Astrocyte (in vitro differentiated cells and primary cell): Measurements from ENCODE around the gene MED15. TPM values are rescaled to one million over a fixed set of nuclear protein-coding genes. Genes with fewer than 3 reads are reported as not detected.

Source experiments
- DNase-seq: peaks from one replicate; pipeline ENCODE4 v3.0.0-alpha.2; 2010; ENCODE audit warnings: low read depth
- FAIRE-seq: peaks from 2 replicates; lab custom pipeline; 2011; peaks lifted over from hg19 to GRCh38; lab: Jason Lieb, UNC
- H2AFZ ChIP-seq: 2 replicates; pipeline ENCODE4 v1.6.0; 2012; ENCODE audit warnings: low read depth, low read length, inconsistent platforms
- H3K27ac ChIP-seq: 2 replicates; pipeline ENCODE4 v1.5.1; 2011; ENCODE audit warnings: low read depth, low read length, inconsistent platforms
- H3K27me3 ChIP-seq: 2 replicates; pipeline ENCODE4 v1.6.0; 2011; ENCODE audit warnings: low read length, inconsistent platforms; ENCODE audit not compliant: insufficient read depth
- H3K36me3 ChIP-seq: 2 replicates; pipeline ENCODE4 v1.5.1; 2011; ENCODE audit warnings: low read length, inconsistent platforms; ENCODE audit not compliant: insufficient read depth
- H3K4me1 ChIP-seq: 2 replicates; pipeline ENCODE4 v1.5.1; 2011; ENCODE audit warnings: low read length, inconsistent platforms; ENCODE audit not compliant: insufficient read depth
- H3K4me2 ChIP-seq: 2 replicates; pipeline ENCODE4 v1.6.0; 2012; ENCODE audit warnings: low read length, inconsistent platforms
- H3K4me3 ChIP-seq: 2 replicates; pipeline ENCODE4 v1.5.1; 2011; ENCODE audit warnings: low read depth, mild to moderate bottlenecking, low read length, inconsistent platforms; ENCODE audit not compliant: insufficient read depth
- H3K79me2 ChIP-seq: 2 replicates; pipeline ENCODE4 v1.6.0; 2012; ENCODE audit warnings: mild to moderate bottlenecking, low read length, inconsistent platforms; ENCODE audit not compliant: insufficient read depth
- H3K9ac ChIP-seq: 2 replicates; pipeline ENCODE4 v1.6.0; 2012; ENCODE audit warnings: mild to moderate bottlenecking, low read length, inconsistent platforms
- H3K9me3 ChIP-seq: 2 replicates; pipeline ENCODE4 v1.5.1; 2012; ENCODE audit warnings: low read depth, mild to moderate bottlenecking, low read length, inconsistent platforms; ENCODE audit not compliant: insufficient read depth
- H4K20me1 ChIP-seq: 2 replicates; pipeline ENCODE4 v1.6.0; 2012; ENCODE audit warnings: low read length, inconsistent platforms; ENCODE audit not compliant: insufficient read depth
- H3K27ac Mint-ChIP-seq: one replicate; pipeline ENCODE4 v1.8.0; 2021; ENCODE audit warnings: mild to moderate bottlenecking, mixed read lengths; ENCODE audit not compliant: unreplicated experiment
- H3K27me3 Mint-ChIP-seq: one replicate; pipeline ENCODE4 v1.8.0; 2021; ENCODE audit warnings: low read depth, mixed read lengths; ENCODE audit not compliant: unreplicated experiment
- H3K36me3 Mint-ChIP-seq: one replicate; pipeline ENCODE4 v1.8.0; 2021; ENCODE audit warnings: low read depth, mixed read lengths; ENCODE audit not compliant: unreplicated experiment
- H3K4me1 Mint-ChIP-seq: one replicate; pipeline ENCODE4 v1.8.0; 2021; ENCODE audit warnings: low read depth, mixed read lengths; ENCODE audit not compliant: unreplicated experiment
- H3K4me3 Mint-ChIP-seq: one replicate; pipeline ENCODE4 v1.8.0; 2021; ENCODE audit warnings: mild to moderate bottlenecking, moderate library complexity, mixed read lengths; ENCODE audit not compliant: unreplicated experiment
- H3K9me3 Mint-ChIP-seq: one replicate; pipeline ENCODE4 v1.8.0; 2021; ENCODE audit warnings: mild to moderate bottlenecking, mixed read lengths; ENCODE audit not compliant: unreplicated experiment
- CTCF ChIP-seq: IDR thresholded peaks from 2 replicates; pipeline ENCODE4 v1.5.1; 2011; ENCODE audit warnings: low read depth, mild to moderate bottlenecking, inconsistent platforms, low read length, moderate library complexity; ENCODE audit not compliant: insufficient read depth
- EZH2 ChIP-seq: IDR thresholded peaks from 2 replicates; pipeline ENCODE4 v1.6.1; 2012; ENCODE audit warnings: mild to moderate bottlenecking, low read length, inconsistent platforms; ENCODE audit not compliant: insufficient read depth
- total RNA-seq: library from RNA; stranded (reverse); gene quantifications from 2 replicates; pipeline ENCODE4 v1.2.1, GENCODE V29; 2021

Gene MED15
- total RNA-seq, 1 donor from 2014 or later, result 153 TPM

DNA sequence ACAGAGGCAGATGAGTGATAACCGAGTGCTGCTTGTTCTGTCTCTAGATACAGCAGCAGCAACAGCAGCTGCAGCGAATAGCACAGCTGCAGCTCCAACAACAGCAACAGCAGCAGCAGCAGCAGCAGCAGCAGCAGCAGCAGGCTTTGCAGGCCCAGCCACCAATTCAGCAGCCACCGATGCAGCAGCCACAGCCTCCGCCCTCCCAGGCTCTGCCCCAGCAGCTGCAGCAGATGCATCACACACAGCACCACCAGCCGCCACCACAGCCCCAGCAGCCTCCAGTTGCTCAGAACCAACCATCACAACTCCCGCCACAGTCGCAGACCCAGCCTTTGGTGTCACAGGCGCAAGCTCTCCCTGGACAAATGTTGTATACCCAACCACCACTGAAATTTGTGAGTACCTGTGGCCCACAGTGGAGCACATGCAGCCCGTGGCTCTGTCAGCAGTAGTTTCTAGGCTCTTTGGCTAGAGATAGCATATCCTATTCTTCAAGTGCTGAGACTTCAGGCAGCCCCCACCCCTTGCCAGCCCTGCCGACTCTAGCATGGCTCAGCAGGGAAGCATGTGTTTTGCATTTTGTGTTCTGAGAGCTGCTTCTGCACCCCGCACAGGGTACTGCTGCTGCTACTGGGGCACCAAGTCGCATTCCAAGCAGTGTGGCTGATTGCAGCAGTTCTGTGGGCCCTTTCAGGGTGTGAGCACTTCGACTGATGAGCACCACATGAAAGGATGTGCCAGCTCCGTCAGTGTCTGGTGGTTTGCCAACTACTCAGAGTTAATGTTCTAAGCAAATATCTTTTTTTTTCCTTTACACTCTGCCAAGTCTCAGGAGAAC is 59.2 kb downstream of the MED15 start:
- FAIRE-seq, result no peak
- Histone ChIP-seq H3K9me3 (no peaks in the 10 kb centered on the region), H3K27me3 (no peaks in the 10 kb centered on the region), H3K4me2 (peak overlapping the region; percentile 20), H3K9ac (peak overlapping the region; percentile 10), H3K4me1 (peaks cover 47% of the 10 kb centered on the region), H4K20me1 (peaks cover 90% of the 10 kb centered on the region), H3K79me2 (peaks cover 36% of the 10 kb centered on the region), H3K36me3 (peaks cover 46% of the 10 kb centered on the region), H3K27ac (peak overlapping the region; percentile 90), H2AFZ (no peak overlapping the region), H3K4me3 (no peak overlapping the region)
- Mint-ChIP-seq H3K36me3 (peaks cover 25% of the 10 kb centered on the region), H3K4me1 (peaks cover 57% of the 10 kb centered on the region), H3K4me3 (peak overlapping the region; percentile 45), H3K27ac (peak overlapping the region; percentile 92), H3K9me3 (no peaks in the 10 kb centered on the region), H3K27me3 (no peaks in the 10 kb centered on the region)
- TF ChIP-seq CTCF (no peak), EZH2 (no peak)
- DNase-seq, result peak; percentile 79

- Histone ChIP-seq H3K4me1 (peaks cover 47% of the 10 kb centered on the region), H3K9me3 (no peaks in the 10 kb centered on the region), H3K4me2 (no peak overlapping the region), H2AFZ (no peak overlapping the region), H3K36me3 (peaks cover 50% of the 10 kb centered on the region), H3K4me3 (no peak overlapping the region), H3K27me3 (no peaks in the 10 kb centered on the region), H3K79me2 (peaks cover 39% of the 10 kb centered on the region), H3K9ac (no peak overlapping the region), H3K27ac (peak overlapping the region; percentile 90), H4K20me1 (peaks cover 93% of the 10 kb centered on the region)
- Mint-ChIP-seq H3K27me3 (no peaks in the 10 kb centered on the region), H3K9me3 (no peaks in the 10 kb centered on the region), H3K27ac (peak overlapping the region; percentile 92), H3K4me1 (peaks cover 57% of the 10 kb centered on the region), H3K36me3 (peaks cover 29% of the 10 kb centered on the region), H3K4me3 (peak overlapping the region; percentile 45)
- TF ChIP-seq CTCF (no peak), EZH2 (no peak)
- DNase-seq, result peak; percentile 69
- no peak for FAIRE-seq
These were observed 60.0 kb downstream of the MED15 start for GRCh38 chr22:20567371-20567847.
